HEK293T (cell line): Measurements from ENCODE around the gene C1orf167.

Source experiments
- CTCF ChIA-PET: fragments of 350-600 bp; formaldehyde crosslinking; extraction: SDS; loops from one replicate; lab custom pipeline; 2021; ENCODE audit warnings: antibody characterized with exemption, inconsistent platforms; lab: Yijun Ruan, JAX
- POLR2A ChIA-PET: fragments of 350-600 bp; formaldehyde crosslinking; extraction: SDS; loops from one replicate; lab custom pipeline; 2020; ENCODE audit warnings: antibody characterized with exemption, inconsistent platforms; lab: Yijun Ruan, JAX
- DNase-seq: peaks from one replicate; pipeline ENCODE4 v3.0.0; 2012; ENCODE audit warnings: mixed read lengths; ENCODE audit errors: extremely low spot score
- ELF4 ChIP-seq: fragments of 450-650 bp; IDR thresholded peaks from 2 replicates; pipeline ENCODE4 v1.6.1; 2017; ENCODE audit warnings: antibody characterized with exemption
- FOXA1 ChIP-seq: fragments of 450-650 bp; IDR thresholded peaks from 2 replicates; pipeline ENCODE4 v1.6.1; 2016; ENCODE audit warnings: mild to moderate bottlenecking
- ZNF384 ChIP-seq: fragments of 450-650 bp; IDR thresholded peaks from 2 replicates; pipeline ENCODE4 v1.6.1; 2016
- TF ChIP-seq, protein P1 (sequence below): fragments of 450-650 bp; IDR thresholded peaks from 2 replicates; pipeline ENCODE4 v1.6.1; 2016

The C1orf167 gene

DNA sequence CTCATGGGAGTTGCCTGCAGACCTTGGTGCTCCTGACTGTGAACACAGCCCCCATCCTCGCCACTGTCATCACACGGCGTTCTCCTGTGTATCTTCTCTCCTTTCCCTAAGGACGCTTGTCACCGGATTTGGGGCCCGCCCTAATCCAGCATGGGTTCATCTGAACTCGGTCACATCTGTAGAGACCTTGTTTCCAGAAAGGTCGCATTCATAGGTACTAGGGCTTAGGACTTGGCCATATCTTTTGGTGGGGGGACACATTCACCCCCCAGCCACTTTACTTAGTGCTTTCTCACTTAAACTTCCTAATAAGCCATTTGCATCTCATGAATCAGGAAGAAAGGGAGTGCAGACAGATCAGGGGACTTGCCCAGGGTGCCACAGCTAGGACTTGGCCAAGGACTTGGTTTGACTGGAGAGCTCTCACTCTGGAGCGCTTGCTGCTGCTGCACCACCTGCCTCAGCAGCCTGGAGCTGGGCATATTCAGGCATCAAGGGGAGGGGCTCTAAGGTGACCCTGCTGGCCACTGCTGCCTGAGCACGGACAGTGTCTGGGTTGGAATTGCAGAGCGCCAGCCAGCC, 75.9 kb downstream of the C1orf167 start:
- ChIA-PET CTCF (interaction anchor here (0.6 to 3.7 kb wide), 10 partner anchors 10 to 159 kb away, joined by 3 to 17 read pairs (median 4); partner anchors contain the start of gene NPPA), POLR2A (interaction anchor here (0.6 to 1.2 kb wide), 2 partner anchors 70 to 72 kb away, joined by 3 to 4 read pairs; no protein-coding TSS in a partner anchor)
- no peak for TF ChIP-seq FOXA1
- no peak for DNase-seq

DNA sequence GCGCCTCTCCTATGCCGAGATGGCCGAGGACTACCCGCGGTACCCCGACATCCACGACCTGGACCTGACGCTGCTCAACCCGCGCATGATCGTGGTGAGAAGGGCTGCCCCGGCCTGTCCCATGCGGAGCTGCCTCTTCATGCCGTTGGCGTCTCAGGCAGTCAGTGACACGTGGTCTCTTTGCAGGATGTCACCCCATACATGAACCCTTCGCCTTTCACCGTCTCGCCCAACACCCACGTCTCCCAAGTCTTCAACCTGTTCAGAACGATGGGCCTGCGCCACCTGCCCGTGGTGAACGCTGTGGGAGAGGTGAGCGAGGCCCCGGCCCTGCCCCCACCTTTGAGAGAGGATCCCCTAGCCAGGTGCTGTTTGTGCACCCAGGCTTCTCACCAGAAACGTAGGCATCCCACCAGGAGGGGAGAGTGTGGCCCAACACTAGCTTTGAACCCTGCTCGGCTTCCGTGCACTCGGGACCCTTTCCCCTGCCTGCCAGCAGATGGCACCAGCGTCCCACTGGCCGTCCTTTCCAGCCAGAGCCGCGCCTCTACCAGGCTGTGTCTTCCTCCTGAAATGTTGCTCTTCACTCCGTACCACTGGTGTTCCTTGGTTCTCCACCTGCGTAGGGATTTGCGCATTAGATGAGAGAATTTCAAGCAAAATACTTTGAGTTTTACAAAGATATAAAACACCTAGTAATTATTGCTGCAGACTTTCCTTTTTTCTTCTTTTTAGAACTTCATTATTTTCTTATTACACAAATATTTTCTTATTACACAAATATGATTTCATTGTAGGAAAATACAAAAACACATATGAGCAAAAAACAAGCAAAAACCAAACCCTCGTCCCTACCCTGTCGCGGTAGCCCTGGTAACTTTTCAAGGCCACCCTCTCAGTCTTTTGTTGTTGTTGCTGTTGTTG, 76.6 kb downstream of the C1orf167 start:
- peak; percentile 91 for DNase-seq
- TF ChIP-seq, protein P1, sequence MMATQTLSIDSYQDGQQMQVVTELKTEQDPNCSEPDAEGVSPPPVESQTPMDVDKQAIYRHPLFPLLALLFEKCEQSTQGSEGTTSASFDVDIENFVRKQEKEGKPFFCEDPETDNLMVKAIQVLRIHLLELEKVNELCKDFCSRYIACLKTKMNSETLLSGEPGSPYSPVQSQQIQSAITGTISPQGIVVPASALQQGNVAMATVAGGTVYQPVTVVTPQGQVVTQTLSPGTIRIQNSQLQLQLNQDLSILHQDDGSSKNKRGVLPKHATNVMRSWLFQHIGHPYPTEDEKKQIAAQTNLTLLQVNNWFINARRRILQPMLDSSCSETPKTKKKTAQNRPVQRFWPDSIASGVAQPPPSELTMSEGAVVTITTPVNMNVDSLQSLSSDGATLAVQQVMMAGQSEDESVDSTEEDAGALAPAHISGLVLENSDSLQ: no peak
- TF ChIP-seq ZNF384: no peak
- TF ChIP-seq ELF4: no peak
- TF ChIP-seq FOXA1: no peak
- ChIA-PET CTCF (interaction anchor here (0.6 to 3.7 kb wide), 9 partner anchors 9 to 158 kb away, joined by 3 to 17 read pairs (median 4); partner anchors contain the start of gene NPPA), POLR2A (interaction anchor here (0.6 to 1.2 kb wide), 2 partner anchors 69 to 71 kb away, joined by 3 to 4 read pairs; no protein-coding TSS in a partner anchor)
